Measurements from ENCODE around the gene THSD4. TPM values are rescaled to one million over a fixed set of nuclear protein-coding genes. Genes with fewer than 3 reads are reported as not detected.

Gene THSD4
- polyA plus RNA-seq, 2 of the 4 experiments (the other 2 are of a cell fraction) = 15.8 to 40.7 TPM

GRCh38 chr15:71124937-71125790, 9.9 kb downstream of the THSD4 start:
- Histone ChIP-seq H3K4me2 (no peak overlapping the region), H3K4me3 (no peak overlapping the region), H3K9me3 (peaks cover 4% of the 10 kb centered on the region; the same call in 2 of the 3 replicates), H3K27ac (peak overlapping the region in 1 of 2 experiments; percentile 19; a peak in 3 of 6 replicates), H3K4me1 (peaks cover 36% of the 10 kb centered on the region)
- FAIRE-seq (peak; percentile 43), DNase-seq (ENCODE audit: low read depth in 1 of 2, low spot score in 1 of 2) (no peak), ATAC-seq (no peak)
- 93% methylated on average over 8 of the region's 8 CpGs for WGBS (ENCODE audit: missing lambda C conversion rate)
- ChIA-PET POLR2A (interaction anchor here (0.6 kb wide), 1 partner anchor 119 kb away, joined by 3 read pairs; no protein-coding TSS in a partner anchor), CTCF (interaction anchor here (0.6 to 2.8 kb wide), 3 partner anchors 9 to 287 kb away, joined by 3 to 23 read pairs (median 3); partner anchors contain the start of gene THSD4)
- TF ChIP-seq CBX8 (IDR thresholded peaks at IDR 0.05) (no peak), POLR2A (IDR thresholded peaks at IDR 0.05; ENCODE audit: low read length) (no peak), POLR2AphosphoS2 (conservative IDR thresholded peaks at IDR 0.05; ENCODE audit: low read length) (no peak), SMC3 (IDR thresholded peaks at IDR 0.05) (no peak), HMGXB4 (CRISPR knock-in tag; IDR thresholded peaks at IDR 0.05; ENCODE audit: borderline replicate concordance) (no peak), RNF2 (IDR thresholded peaks at IDR 0.05; ENCODE audit: borderline replicate concordance, low read depth) (no peak), EHF (CRISPR knock-in tag; IDR thresholded peaks at IDR 0.05) (no peak), HOXB13 (CRISPR knock-in tag; IDR thresholded peaks at IDR 0.05; ENCODE audit: low read depth) (no peak), TFCP2L1 (CRISPR knock-in tag; IDR thresholded peaks at IDR 0.05) (no peak), HEYL (CRISPR knock-in tag; IDR thresholded peaks at IDR 0.05) (no peak), HES2 (IDR thresholded peaks at IDR 0.05) (no peak)

- no peak for FAIRE-seq
- POLR2A ChIA-PET = no interaction called here
- H3K9me3 ChIP-seq = peaks cover 4% of the 10 kb centered on the region; the same call in 2 of the 3 replicates
- TF ChIP-seq RNF2 (IDR thresholded peaks at IDR 0.05; ENCODE audit: borderline replicate concordance, low read depth) (no peak), RAD21 (conservative IDR thresholded peaks at IDR 0.05 in 1 of 2, IDR thresholded peaks at IDR 0.05 in 1 of 2) (peak in 1 of 2 experiments; percentile 30; a peak in 2 of 5 replicates)
- H3K4me1 ChIP-seq = peaks cover 39% of the 10 kb centered on the region
- DNase-seq (ENCODE audit: low read depth in 1 of 2, low spot score in 1 of 2) = peak; percentile 68 to 74
- H3K27ac ChIP-seq = peak overlapping the region in 1 of 2 experiments; percentile 19; a peak in 3 of 6 replicates
- 87% methylated on average over 14 of the region's 14 CpGs for WGBS (ENCODE audit: missing lambda C conversion rate)
- peak; percentile 68 to 85; a peak in 5 of 6 replicates for ATAC-seq
- CTCF ChIA-PET = interaction anchor here (2.8 kb wide), 1 partner anchor 10 kb away, joined by 23 read pairs; the partner anchor contains the start of gene THSD4
- no peak overlapping the region for H3K4me3 ChIP-seq
- no peak overlapping the region for H3K4me2 ChIP-seq
Measured at GRCh38 chr15:71125831-71126450, 10.7 kb downstream of the THSD4 start.

GRCh38 chr15:71127083-71127482, 11.8 kb downstream of the THSD4 start:
- FAIRE-seq = no peak
- ChIA-PET CTCF (interaction anchor here (1.5 kb wide), 1 partner anchor 12 kb away, joined by 4 read pairs; the partner anchor contains the start of gene THSD4), POLR2A (no interaction called here)
- peaks cover 4% of the 10 kb centered on the region; the same call in 2 of the 3 replicates for H3K9me3 ChIP-seq
- no peak overlapping the region for H3K4me3 ChIP-seq
- ATAC-seq = no peak
- DNase-seq (ENCODE audit: low read depth in 1 of 2, low spot score in 1 of 2) = no peak
- peaks cover 47% of the 10 kb centered on the region for H3K4me1 ChIP-seq
- H3K4me2 ChIP-seq = no peak overlapping the region
- H3K27ac ChIP-seq = no peak overlapping the region
- TF ChIP-seq POLR2A (IDR thresholded peaks at IDR 0.05; ENCODE audit: low read length) (no peak), ATOH8 (CRISPR knock-in tag; IDR thresholded peaks at IDR 0.05; ENCODE audit: low read depth) (no peak), USF2 (IDR thresholded peaks at IDR 0.05) (no peak), CTCF (IDR thresholded peaks at IDR 0.05) (no peak), BCL3 (IDR thresholded peaks at IDR 0.05) (no peak), CHD4 (IDR thresholded peaks at IDR 0.05; ENCODE audit: borderline replicate concordance) (no peak), ZC3H11A (IDR thresholded peaks at IDR 0.05) (no peak), TFCP2L1 (CRISPR knock-in tag; IDR thresholded peaks at IDR 0.05) (no peak), JUN (IDR thresholded peaks at IDR 0.05) (no peak), ZSCAN20 (CRISPR knock-in tag; IDR thresholded peaks at IDR 0.05) (no peak), ZNF302 (CRISPR knock-in tag; IDR thresholded peaks at IDR 0.05) (no peak), ELK1 (IDR thresholded peaks at IDR 0.05; ENCODE audit: low read depth, low read length) (no peak)

Measured in A549 (cell line).